Myocyte (in vitro differentiated cells): ENCODE measurements around the gene PPP2R5E. TPM values are rescaled to one million over a fixed set of nuclear protein-coding genes. Genes with fewer than 3 reads are reported as not detected.
"Not testable (repeated sequence)": the region's sequence is repeated elsewhere in the genome, so short reads cannot be mapped to it uniquely, and the experiment has no call there.

Experiments
- DNase-seq: peaks from one replicate; pipeline ENCODE4 v3.0.0-alpha.2; 2012; ENCODE audit warnings: low read depth
- polyA plus RNA-seq: library from polyadenylated mRNA; unstranded; fragments of >200 nt; gene quantifications from one replicate; pipeline ENCODE4 v1.2.1, GENCODE V29; 2012; ENCODE audit warnings: missing spikeins
- total RNA-seq: library from RNA; depleted of rRNA; stranded (reverse); fragments of >200 nt; gene quantifications from 2 replicates; pipeline ENCODE4 v1.2.3, GENCODE V29; 2014

Gene PPP2R5E
- total RNA-seq: 13.7 and 14.5 TPM in 2 replicates
- polyA plus RNA-seq: 14.4 TPM

GRCh38 chr14:63543000-63543825, at the start of gene PPP2R5E:
Gene PPP2R5E (minus strand): TSS chr14:63543377. CDS start chr14:63539685, 3,692 bp downstream.
- DNase-seq: peak; percentile 100

DNA sequence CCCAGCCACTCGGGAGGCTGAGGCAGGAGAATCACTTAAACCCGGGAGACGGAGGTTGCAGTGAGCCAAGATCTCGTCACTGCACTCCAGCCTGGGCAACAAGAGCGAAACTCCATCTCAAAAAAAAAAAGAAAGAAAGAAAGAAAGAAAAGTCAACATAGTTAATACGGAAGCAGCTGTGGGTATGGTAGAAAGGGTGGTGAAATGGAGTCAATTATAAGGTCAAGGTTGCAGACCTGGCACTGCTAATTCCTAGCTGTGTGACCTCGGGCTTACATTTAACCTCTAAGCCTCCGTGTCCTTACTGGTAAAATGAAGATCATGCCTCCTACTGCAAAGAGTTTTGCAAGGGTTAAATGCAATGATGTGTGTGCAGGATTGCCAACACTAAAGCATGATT, 39.9 kb upstream of the PPP2R5E start:
- not testable (repeated sequence) for DNase-seq

DNA sequence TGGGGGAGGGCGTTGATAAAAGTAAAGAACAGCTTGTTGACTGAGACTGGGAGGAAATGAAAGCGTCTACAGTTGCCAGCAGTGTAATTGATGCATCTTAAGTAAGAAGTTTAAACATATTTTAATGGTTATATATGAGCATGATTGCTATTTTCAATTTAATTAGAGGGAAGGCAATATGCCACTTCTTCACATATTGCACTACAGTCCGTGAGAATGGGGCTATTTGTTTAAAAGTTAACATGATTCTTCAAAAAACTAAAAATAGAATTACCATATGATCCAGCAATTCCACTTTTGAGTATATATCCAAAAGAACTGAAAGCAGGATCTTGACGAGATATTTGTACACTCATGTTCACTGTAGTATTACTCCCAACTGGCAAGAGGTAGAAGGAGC, 38.3 kb upstream of the PPP2R5E start:
- DNase-seq: no peak

DNA sequence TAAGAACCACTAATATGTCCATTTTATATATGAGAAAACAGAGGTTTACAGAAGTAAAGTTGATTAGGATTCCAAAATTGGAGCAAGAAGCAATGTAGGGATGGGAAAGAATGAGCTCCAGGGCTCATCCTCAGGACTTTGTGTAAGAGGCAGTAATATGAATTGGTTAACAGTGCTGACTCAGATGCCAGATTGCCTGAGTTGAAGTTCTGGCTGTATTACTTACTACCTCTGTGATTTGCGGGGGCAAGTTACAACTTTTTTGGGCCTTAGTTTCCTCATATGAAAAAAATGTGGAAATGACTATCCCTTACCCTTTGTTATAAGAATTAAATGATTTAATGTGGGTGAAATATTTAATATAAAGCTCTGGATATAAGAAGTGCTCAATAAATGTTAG, 35.1 kb upstream of the PPP2R5E start:
- no peak for DNase-seq

- DNase-seq: no peak
Observed at GRCh38 chr14:63573581-63573980, 30.4 kb upstream of the PPP2R5E start.

DNA sequence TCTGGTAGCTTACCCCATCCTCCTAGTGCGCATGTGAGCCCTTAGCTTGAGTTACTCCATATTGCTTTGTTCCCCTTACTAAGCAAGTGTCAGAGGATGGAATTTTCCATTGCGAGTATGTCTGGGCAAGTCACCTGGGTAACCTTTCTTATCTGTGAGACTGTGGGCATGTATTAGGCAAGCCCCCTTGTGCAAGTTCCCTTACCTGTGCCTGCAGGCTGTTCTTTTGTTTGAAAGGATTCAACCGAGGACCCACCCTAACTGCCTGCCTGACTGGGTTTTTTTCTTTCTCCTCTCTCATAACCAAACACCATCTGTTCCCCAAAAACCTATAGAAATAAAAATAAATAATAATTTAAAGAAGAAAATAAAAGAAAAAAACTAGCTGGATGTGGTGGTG, 22.3 kb upstream of the PPP2R5E start:
- DNase-seq: no peak

- DNase-seq: peak; percentile 3
Observed at GRCh38 chr14:63564318-63564717, 21.1 kb upstream of the PPP2R5E start.

- DNase-seq: no peak
Observed at GRCh38 chr14:63563370-63564026, 20.3 kb upstream of the PPP2R5E start.

DNA sequence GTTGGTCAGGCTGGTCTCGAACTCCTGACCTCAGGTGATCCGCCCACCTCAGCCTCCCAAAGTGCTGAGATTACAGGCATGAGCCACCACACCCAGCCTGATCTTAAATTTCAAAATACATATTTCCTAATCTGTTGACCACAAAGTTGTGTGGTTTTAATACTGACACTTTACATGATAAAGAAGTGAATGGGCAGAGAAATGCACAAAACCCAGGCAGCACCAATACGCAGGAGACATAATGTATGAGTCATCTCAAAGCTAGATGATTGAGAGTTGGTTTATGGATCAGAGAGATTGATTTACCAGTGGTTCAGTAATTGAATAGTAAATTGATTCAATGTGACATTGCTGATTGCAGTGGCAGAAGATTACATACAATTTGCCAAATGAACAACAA, 19.2 kb upstream of the PPP2R5E start:
- DNase-seq: no peak

GRCh38 chr14:63555572-63555971, 12.4 kb upstream of the PPP2R5E start:
- no peak for DNase-seq

DNA sequence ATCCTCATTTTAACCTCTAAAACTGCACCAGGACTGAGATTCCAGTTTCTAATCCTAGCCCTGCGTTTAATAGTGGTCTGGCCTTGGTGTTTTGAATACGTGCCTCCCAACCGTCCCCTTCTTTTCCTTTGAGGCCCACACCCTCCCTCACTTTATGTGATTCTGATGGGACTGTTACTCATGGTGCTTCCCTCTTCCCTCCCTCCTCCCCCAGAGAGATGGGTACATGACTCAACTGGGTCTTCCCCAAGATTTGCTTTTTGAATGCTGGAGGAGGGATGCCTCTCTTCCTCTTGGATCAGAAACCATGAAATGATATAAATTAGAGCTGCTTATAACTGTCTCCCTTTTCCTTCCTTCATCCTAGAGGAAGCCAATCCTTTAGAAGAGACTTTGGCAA, 8.2 kb upstream of the PPP2R5E start:
- DNase-seq: no peak

DNA sequence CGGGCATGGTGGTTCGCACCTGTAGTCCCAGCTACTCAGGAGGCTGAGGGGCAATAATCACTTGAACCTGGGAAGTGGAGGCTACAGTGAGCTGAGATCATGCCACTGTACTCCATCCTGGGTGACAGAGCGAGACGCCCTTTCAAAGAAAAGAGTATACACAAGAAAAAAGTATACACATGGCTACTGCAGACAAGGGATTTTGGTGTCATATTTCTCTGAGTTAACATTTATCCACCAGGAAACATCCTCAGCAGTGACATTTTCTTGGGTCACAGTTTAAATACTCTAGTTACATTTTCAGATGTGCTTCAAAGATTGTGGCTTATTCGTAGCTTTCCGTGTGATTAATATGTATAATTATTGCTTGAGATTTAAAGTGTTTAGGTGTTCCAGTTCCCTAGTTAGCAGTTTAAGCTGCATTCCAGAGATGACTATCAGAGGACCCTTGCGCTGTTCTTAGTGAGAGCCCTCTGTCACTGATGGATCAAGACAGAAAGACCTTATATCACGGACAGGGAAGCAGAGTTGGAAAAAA, 4.7 kb upstream of the PPP2R5E start:
- no peak for DNase-seq

DNA sequence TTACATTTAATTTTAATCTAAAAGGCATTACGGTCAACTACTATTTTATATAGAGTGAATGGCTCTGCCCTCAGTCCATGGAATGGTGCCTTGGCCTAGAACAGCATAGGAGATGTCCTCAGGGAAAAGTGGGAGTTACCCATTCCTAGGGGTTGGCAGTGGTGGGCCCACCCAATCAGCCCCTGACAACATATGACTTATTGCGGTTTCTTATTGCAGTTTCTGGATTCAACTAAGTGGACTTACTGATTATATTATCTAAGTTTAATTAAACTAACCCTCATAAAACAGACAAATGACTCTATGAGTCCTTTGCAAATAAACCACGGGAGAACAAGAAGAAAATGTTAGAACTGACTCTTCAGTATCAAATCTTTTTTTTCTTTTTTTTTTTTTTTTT, 2.3 kb upstream of the PPP2R5E start:
- DNase-seq: no peak

GRCh38 chr14:63544591-63545299, 1.6 kb upstream of the PPP2R5E start:
- DNase-seq: peak; percentile 30

DNA sequence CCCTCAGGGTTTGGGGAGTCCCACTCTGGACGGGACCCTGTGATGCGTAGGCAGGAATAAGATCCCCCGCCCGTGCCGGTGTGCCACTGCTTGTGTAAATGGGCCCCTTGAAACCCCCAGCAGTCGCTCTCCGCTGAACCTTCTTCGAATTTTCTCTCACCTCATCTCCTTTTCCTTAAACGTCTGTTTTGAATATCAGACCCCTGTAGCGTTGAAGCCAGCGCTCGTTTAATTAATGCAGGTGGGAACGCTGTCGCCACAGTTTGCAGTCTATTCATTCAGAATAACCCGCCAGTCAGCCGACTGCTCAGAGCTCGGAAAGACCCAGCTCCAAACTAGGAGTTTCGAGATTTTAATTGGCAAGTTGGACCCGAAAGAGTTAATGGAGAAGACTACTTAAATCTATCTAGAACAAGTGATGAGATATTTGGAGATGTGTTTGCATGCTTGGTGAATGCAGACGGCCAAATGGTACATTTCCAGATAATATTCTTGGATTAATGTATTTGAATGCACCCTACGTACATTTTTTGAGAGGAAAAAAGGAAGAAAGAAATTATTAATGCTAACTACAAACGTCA, 739 bp upstream of the PPP2R5E start:
- DNase-seq: peak; percentile 12

GRCh38 chr14:63542231-63542999, 762 bp downstream of the PPP2R5E start:
- peak; percentile 18 for DNase-seq

- DNase-seq: no peak
Observed at GRCh38 chr14:63535918-63536317, 7.3 kb downstream of the PPP2R5E start.

DNA sequence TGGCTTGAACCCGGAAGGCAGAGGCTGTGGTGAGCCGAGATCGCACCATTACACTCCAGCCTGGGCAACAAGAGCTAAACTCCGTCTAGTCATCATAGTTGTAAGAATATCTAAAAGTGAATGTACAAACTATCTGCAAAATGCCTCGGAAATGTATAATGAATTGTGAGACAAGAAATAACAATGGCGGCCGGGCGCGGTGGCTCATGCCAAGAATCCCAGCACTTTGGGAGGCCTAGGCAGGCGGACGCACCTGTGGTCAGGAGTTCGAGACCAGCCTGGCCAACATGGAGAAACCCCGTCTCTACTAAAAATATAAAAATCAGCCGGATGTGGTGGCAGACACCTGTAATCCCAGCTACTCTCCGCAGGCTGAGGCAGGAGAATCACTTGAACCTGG, 9.7 kb downstream of the PPP2R5E start:
- DNase-seq: no peak

DNA sequence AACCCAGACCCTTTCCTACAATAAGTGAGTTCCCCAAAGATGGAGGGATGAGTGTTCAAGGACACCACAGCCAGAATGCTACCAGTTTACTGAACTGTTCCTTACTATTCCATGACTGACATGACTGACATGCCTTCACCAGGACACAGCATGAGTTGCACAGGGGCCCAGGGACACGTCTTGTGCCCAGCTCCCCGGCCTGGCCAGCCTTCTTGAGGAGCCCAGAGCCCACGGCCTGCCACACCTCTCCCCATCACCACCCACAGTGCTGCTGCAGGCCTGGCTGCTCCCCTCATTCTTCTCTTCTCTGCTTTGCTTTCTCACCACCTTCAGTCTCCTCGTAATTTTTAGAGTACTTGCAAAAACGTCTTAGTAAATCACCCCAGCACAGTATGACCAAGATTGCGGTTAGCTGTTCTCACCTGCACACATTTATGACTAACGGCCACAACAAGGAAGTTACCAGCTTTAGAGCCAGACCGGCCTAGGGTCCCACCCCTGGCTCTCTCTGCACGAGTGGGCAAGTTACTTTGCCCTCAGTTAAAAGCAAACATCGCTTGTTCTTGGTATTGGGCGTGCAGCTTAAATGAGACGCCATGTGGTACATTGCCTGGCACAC, 18.5 kb downstream of the PPP2R5E start:
- DNase-seq: no peak

- no peak for DNase-seq
Observed at GRCh38 chr14:63523735-63524426, 19.3 kb downstream of the PPP2R5E start.
